H9 (cell line): ENCODE data around the gene PXYLP1. TPM values are rescaled to one million over a fixed set of nuclear protein-coding genes. Genes with fewer than 3 reads are reported as not detected.

Source experiments
- DNase-seq: peaks from one replicate; pipeline ENCODE4 v3.0.0-alpha.2; 2017
- H2AFZ ChIP-seq: one replicate; pipeline ENCODE4 v1.6.1; 2013; ENCODE audit warnings: mild to moderate bottlenecking, low read length, control low read depth, moderate library complexity
- H2AK5ac ChIP-seq: 2 replicates; pipeline ENCODE4 v1.6.1; 2013; ENCODE audit warnings: low read length, control low read depth, mixed read lengths; ENCODE audit not compliant: insufficient read length
- H2BK120ac ChIP-seq: one replicate; pipeline ENCODE4 v1.6.1; 2013; ENCODE audit warnings: low read depth, mild to moderate bottlenecking, low read length, control low read depth, inconsistent platforms; ENCODE audit not compliant: poor library complexity, severe bottlenecking
- H2BK12ac ChIP-seq: 2 replicates; pipeline ENCODE4 v1.6.1; 2013; ENCODE audit warnings: low read length, control low read depth, mixed read lengths, low read depth; ENCODE audit not compliant: insufficient read length
- H2BK15ac ChIP-seq: 2 replicates; pipeline ENCODE4 v1.6.1; 2013; ENCODE audit warnings: low read depth, low read length, control low read depth
- H2BK20ac ChIP-seq: one replicate; pipeline ENCODE4 v1.6.1; 2013; ENCODE audit warnings: low read depth, mild to moderate bottlenecking, low read length, control low read depth, inconsistent platforms; ENCODE audit not compliant: poor library complexity, severe bottlenecking
- H2BK5ac ChIP-seq: 2 replicates; pipeline ENCODE4 v1.6.1; 2013; ENCODE audit warnings: low read length, control low read depth, mixed read lengths; ENCODE audit not compliant: insufficient read length
- H3K14ac ChIP-seq: 2 replicates; pipeline ENCODE4 v1.6.1; 2013; ENCODE audit warnings: low read length, control low read depth; ENCODE audit not compliant: insufficient read depth
- H3K18ac ChIP-seq: 2 replicates; pipeline ENCODE4 v1.6.1; 2013; ENCODE audit warnings: low read depth, mild to moderate bottlenecking, mixed read lengths, low read length, control low read depth; ENCODE audit not compliant: insufficient read length
- H3K23ac ChIP-seq: 2 replicates; pipeline ENCODE4 v1.6.1; 2013; ENCODE audit warnings: low read length, control low read depth, mixed read lengths, low read depth; ENCODE audit not compliant: insufficient read length
- H3K23me2 ChIP-seq: 2 replicates; pipeline ENCODE4 v1.6.1; 2013; ENCODE audit warnings: low read depth, mild to moderate bottlenecking, mixed read lengths, low read length, control low read depth; ENCODE audit not compliant: insufficient read length, poor library complexity, severe bottlenecking
- H3K27ac ChIP-seq: 2 replicates; pipeline ENCODE4 v1.5.1; 2013; ENCODE audit warnings: low read length, control low read depth, mixed read lengths, low read depth; ENCODE audit not compliant: insufficient read length
- H3K27me3 ChIP-seq: 2 replicates; pipeline ENCODE4 v1.6.1; 2013; ENCODE audit warnings: low read length, control low read depth, inconsistent platforms; ENCODE audit not compliant: insufficient read depth
- H3K4ac ChIP-seq: 2 replicates; pipeline ENCODE4 v1.6.1; 2013; ENCODE audit warnings: low read depth, mild to moderate bottlenecking, control low read depth, inconsistent platforms, low read length, moderate library complexity
- H3K4me1 ChIP-seq: 2 replicates; pipeline ENCODE4 v1.6.1; 2013; ENCODE audit warnings: low read length, control low read depth, inconsistent platforms; ENCODE audit not compliant: insufficient read depth
- H3K4me2 ChIP-seq: 2 replicates; pipeline ENCODE4 v1.6.1; 2013; ENCODE audit warnings: low read length, control low read depth, mixed read lengths; ENCODE audit not compliant: insufficient read length, insufficient read depth
- H3K56ac ChIP-seq: 2 replicates; pipeline ENCODE4 v1.6.1; 2013; ENCODE audit warnings: low read depth, mild to moderate bottlenecking, mixed read lengths, low read length, control low read depth; ENCODE audit not compliant: insufficient read length
- H3K79me1 ChIP-seq: 2 replicates; pipeline ENCODE4 v1.6.1; 2013; ENCODE audit warnings: low read depth, mild to moderate bottlenecking, moderate library complexity, low read length, control low read depth, inconsistent platforms; ENCODE audit not compliant: insufficient read depth, poor library complexity, severe bottlenecking
- H3K79me2 ChIP-seq: 2 replicates; pipeline ENCODE4 v1.6.1; 2013; ENCODE audit warnings: low read length, control low read depth, inconsistent platforms; ENCODE audit not compliant: insufficient read depth
- H3K9ac ChIP-seq: 2 replicates; pipeline ENCODE4 v1.6.1; 2013; ENCODE audit warnings: low read length, control low read depth, mixed read lengths; ENCODE audit not compliant: insufficient read length; ENCODE audit errors: extremely low read depth
- H3K9me3 ChIP-seq: one replicate; pipeline ENCODE4 v1.6.1; 2013; ENCODE audit warnings: low read depth, low read length, inconsistent platforms; ENCODE audit not compliant: control insufficient read depth
- H3T11ph ChIP-seq: one replicate; pipeline ENCODE4 v1.6.1; 2013; ENCODE audit warnings: mild to moderate bottlenecking, low read length, control low read depth, inconsistent platforms
- H4K20me1 ChIP-seq: one replicate; pipeline ENCODE4 v1.6.1; 2013; ENCODE audit not compliant: control insufficient read depth, insufficient read length, insufficient read depth
- H4K5ac ChIP-seq: 2 replicates; pipeline ENCODE4 v1.6.1; 2013; ENCODE audit warnings: low read depth, mild to moderate bottlenecking, mixed read lengths, low read length, control low read depth; ENCODE audit not compliant: insufficient read length
- H4K8ac ChIP-seq: replicated peaks from 2 replicates; pipeline ENCODE4 v1.6.1; 2013; ENCODE audit warnings: low read length, control low read depth, mixed read lengths, low read depth; ENCODE audit not compliant: insufficient read length
- H4K91ac ChIP-seq: 2 replicates; pipeline ENCODE4 v1.6.1; 2013; ENCODE audit warnings: low read depth, mild to moderate bottlenecking, moderate library complexity, mixed read lengths, low read length, control low read depth; ENCODE audit not compliant: insufficient read length
- H3K27ac Mint-ChIP-seq, 3 experiments: 2 replicates in 2 of 3; 3 replicates in 1 of 3; pipeline ENCODE4 v1.8.0; 2020 to 2021; ENCODE audit warnings: mixed read lengths in 3 of 3, mild to moderate bottlenecking in 1 of 3, moderate library complexity in 1 of 3
- H3K27me3 Mint-ChIP-seq: 2 replicates; pipeline ENCODE4 v1.8.0; 2021; ENCODE audit warnings: low read depth, mild to moderate bottlenecking, moderate library complexity, mixed read lengths
- H3K36me3 Mint-ChIP-seq, 3 experiments: 2 replicates in 2 of 3; 3 replicates in 1 of 3; pipeline ENCODE4 v1.8.0; 2020 to 2021; ENCODE audit warnings: low read depth in 3 of 3, mixed read lengths in 3 of 3; ENCODE audit not compliant: insufficient read depth in 1 of 3
- H3K4me1 Mint-ChIP-seq, 2 experiments: 2 replicates each; pipeline ENCODE4 v1.8.0; 2020; ENCODE audit warnings: mixed read lengths in 2 of 2
- H3K4me3 Mint-ChIP-seq, 2 experiments: 2 replicates in 1 of 2; 3 replicates in 1 of 2; pipeline ENCODE4 v1.8.0; 2020 to 2021; ENCODE audit warnings: mild to moderate bottlenecking in 2 of 2, mixed read lengths in 2 of 2, moderate library complexity in 1 of 2
- H3K9me3 Mint-ChIP-seq, 2 experiments: 2 replicates in 1 of 2; 3 replicates in 1 of 2; pipeline ENCODE4 v1.8.0; 2020; ENCODE audit warnings: mild to moderate bottlenecking in 2 of 2, mixed read lengths in 2 of 2, moderate library complexity in 1 of 2
- CTCF ChIP-seq: fragments of 200-600 bp; sonication (generic); conservative IDR thresholded peaks from 3 replicates; pipeline ENCODE4 v1.8.0; 2021; ENCODE audit warnings: antibody characterized with exemption, mild to moderate bottlenecking
- WGBS: extraction: QIAGEN DNeasy Blood & Tissue Kit; methylation state at CpG from one replicate; pipeline ENCODE4 v1.1.7; 2013; ENCODE audit warnings: missing lambda C conversion rate, low lambda C conversion rate, mixed read lengths; ENCODE audit not compliant: insufficient read length; ENCODE audit errors: extremely low coverage; 5-methylcytosine and 5-hydroxymethylcytosine counted together
- total RNA-seq: library from RNA; stranded (reverse); gene quantifications from 2 replicates; pipeline ENCODE4 v1.2.1, GENCODE V29; 2021

The PXYLP1 gene
- total RNA-seq, 1 experiment from 2014 or later, result 17.9 TPM

- peaks cover 12 to 13% of the 10 kb centered on the region in 2 experiments for H3K9me3 Mint-ChIP-seq
- peaks cover 12 to 14% of the 10 kb centered on the region in 2 experiments for H3K4me1 Mint-ChIP-seq
- no peaks in the 10 kb centered on the region for H3K9me3 ChIP-seq
Observed at GRCh38 chr3:141223673-141224166, 7.9 kb upstream of the PXYLP1 start.

More at GRCh38 chr3:141223673-141224166, 7.9 kb upstream of the PXYLP1 start:
- no peak overlapping the region for H3K27ac Mint-ChIP-seq
- H2AK5ac ChIP-seq, result no peak overlapping the region
- H3K4me3 Mint-ChIP-seq, result no peak overlapping the region
- no peak overlapping the region for H3K23ac ChIP-seq
- no peaks in the 10 kb centered on the region for H3K4me1 ChIP-seq
- H3K27me3 ChIP-seq, result no peaks in the 10 kb centered on the region
- peaks cover 8% of the 10 kb centered on the region; the same call in 1 of the 2 replicates for H3K27me3 Mint-ChIP-seq
- H4K5ac ChIP-seq, result no peak overlapping the region
- H2BK120ac ChIP-seq, result no peak overlapping the region
- H4K8ac ChIP-seq, result no peak overlapping the region
- no peaks in the 10 kb centered on the region for H3K79me2 ChIP-seq
- H3K14ac ChIP-seq, result no peak overlapping the region
- no peak overlapping the region for H2BK15ac ChIP-seq
- no peak for TF ChIP-seq CTCF
- no peak for DNase-seq
- no peaks in the 10 kb centered on the region for H3K79me1 ChIP-seq
- no peak overlapping the region for H3T11ph ChIP-seq
- H4K91ac ChIP-seq, result no peak overlapping the region
- H2BK12ac ChIP-seq, result no peak overlapping the region
- H3K4ac ChIP-seq, result no peak overlapping the region
- H3K36me3 Mint-ChIP-seq, result peaks cover 2 to 7% (median 5%) of the 10 kb centered on the region in 3 experiments; a peak in 6 of 7 replicates
- H2BK20ac ChIP-seq, result no peak overlapping the region
- H3K56ac ChIP-seq, result no peak overlapping the region
- no peak overlapping the region for H3K4me2 ChIP-seq
- H4K20me1 ChIP-seq, result no peaks in the 10 kb centered on the region
- H3K23me2 ChIP-seq, result no peaks in the 10 kb centered on the region
- H3K18ac ChIP-seq, result no peak overlapping the region
- H3K9ac ChIP-seq, result no peak overlapping the region
- WGBS, result no CpG with 5 or more reads among the region's 2 CpGs
- no peak overlapping the region for H3K27ac ChIP-seq
- H2BK5ac ChIP-seq, result no peak overlapping the region
- H2AFZ ChIP-seq, result no peak overlapping the region
